Upper lobe of left lung (tissue), 4 donors: ENCODE measurements around the gene AKR1C1.
"Not testable (repeated sequence)": the region's sequence is repeated elsewhere in the genome, so short reads cannot be mapped to it uniquely, and the experiment has no call there.

ENCODE experiments used
- CTCF ChIP-seq, 6 experiments: fragments of 450-650 bp in 4 of 6; fragments of 200-600 bp in 2 of 6; sonication (generic) in 2 of 6; IDR thresholded peaks; one replicate each; pipeline ENCODE4 v1.5.1; 2016 to 2019; ENCODE audit warnings: antibody characterized with exemption in 6 of 6
- EP300 ChIP-seq, 4 donors: sonication (generic); formaldehyde crosslinking; IDR thresholded peaks; one replicate each; pipeline ENCODE4 v1.5.1; 2017; ENCODE audit warnings: antibody characterized with exemption in 4 of 4, control low read depth in 2 of 4
- POLR2A ChIP-seq, 4 donors: fragments of 450-650 bp; IDR thresholded peaks; one replicate each; pipeline ENCODE4 v1.5.1; 2016 to 2017; ENCODE audit warnings: antibody characterized with exemption in 4 of 4, mild to moderate bottlenecking in 2 of 4
- POLR2AphosphoS5 ChIP-seq, 2 donors: sonication (generic); formaldehyde crosslinking; IDR thresholded peaks; one replicate each; pipeline ENCODE4 v1.5.1; 2017; ENCODE audit warnings: antibody characterized with exemption in 2 of 2

GRCh38 chr10:4951512-4952162 lies 11.6 kb upstream of the AKR1C1 start:
- not testable (repeated sequence) for TF ChIP-seq CTCF, POLR2A, EP300, POLR2AphosphoS5 (IDR thresholded peaks at IDR 0.05)
